NK-92 (cell line): ENCODE measurements around the gene CLDN6.
"Not testable (repeated sequence)": the region's sequence is repeated elsewhere in the genome, so short reads cannot be mapped to it uniquely, and the experiment has no call there.

ENCODE experiments used
- DNase-seq: peaks from one replicate; lab custom pipeline; 2025; ENCODE audit not compliant: unreplicated experiment; lab: John Stamatoyannopoulos, UW

The CLDN6 gene

DNA sequence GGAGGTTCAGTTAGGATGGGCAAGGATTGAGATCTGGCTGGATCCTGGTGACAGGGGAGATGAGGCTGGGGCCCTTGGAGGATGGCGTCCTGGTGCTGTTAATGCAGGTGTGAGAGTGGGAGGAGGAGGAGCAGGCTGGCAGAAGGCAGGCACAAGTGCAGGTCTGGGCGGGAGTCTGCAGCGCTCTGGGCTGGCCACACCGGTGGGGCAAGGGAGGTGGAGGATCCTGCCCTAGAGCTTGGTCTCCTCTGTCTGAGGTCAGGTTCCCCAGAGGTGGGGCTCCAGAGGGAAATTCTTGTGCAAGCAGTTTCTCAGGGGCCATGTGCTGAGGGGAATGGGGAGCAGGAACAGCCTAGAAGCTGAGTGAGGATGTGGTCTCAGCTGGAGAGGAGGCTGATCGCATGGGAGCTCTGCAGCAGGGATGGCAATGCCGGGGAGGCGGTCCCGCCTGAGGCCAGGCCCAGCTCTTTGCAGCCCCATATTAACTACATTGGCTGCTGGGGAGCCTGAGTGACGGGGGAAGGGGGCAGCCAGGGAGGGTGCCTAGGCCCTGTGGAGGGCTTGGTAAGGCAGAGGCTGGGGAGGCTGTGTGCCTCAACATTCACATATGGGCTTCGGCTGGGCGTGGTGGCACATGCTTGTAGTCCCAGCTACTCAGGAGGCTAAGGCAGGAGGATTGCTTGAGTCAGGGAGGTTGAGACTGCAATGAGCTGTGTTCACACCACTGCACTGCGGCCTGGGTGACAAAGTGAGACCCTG is 34.8 kb upstream of the CLDN6 start:
- not testable (repeated sequence) for DNase-seq

DNA sequence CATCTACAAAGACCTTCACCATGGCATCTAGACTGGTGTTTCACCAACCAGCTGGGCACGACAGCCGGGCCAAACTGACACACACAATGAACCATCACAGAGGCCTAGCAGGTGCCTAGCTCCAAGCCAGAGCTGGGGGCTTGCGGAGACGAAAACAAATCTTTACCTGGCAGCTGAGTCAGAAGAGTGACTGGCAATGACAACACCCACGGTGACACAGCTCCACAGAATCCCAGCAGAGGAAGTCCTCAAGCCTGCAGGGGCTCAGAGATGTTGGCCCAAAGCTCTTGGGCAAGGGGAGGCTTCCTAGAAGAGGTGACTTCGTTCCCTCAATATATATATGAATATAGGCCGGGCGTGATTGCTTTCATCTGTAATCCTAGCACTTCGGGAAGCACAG is 33.5 kb upstream of the CLDN6 start:
- DNase-seq, result no peak

DNA sequence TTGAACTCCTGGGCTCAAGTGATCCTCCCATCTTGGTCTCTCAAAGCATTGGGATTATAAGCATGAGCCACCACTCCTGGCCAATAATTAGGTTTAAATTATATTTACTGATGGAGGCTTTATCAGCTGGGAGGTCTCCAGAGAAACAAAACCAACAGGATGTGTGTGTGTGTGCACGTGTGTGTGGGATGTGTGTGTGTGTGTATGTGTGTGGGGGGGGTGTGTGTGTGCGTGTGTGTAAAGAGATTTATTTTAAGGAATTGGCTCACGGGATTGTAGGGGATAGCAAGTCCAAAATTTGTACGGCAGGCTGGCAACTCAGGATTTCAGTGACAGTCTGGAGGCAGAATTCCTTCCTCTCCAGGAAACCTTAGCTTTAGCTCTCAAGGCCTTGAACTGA is 33.0 kb upstream of the CLDN6 start:
- no peak for DNase-seq

DNA sequence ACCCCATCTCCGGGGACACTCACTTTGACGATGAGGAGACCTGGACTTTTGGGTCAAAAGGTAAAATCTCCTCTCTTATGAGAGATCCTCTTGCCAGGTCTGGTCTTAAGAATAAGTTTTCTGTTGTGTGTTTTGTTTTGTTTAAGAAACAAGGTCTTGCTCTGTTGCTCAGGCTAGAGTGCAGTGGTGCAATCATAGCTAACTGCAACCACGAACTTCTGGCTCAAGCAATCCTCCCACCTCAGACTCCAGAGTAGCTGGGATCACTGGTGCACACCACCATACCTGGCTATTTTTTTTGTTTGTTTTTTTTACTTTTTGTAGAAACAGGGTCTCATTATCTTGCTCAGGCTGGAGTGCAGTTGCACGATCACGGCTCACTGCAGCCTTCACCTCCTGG is 32.5 kb upstream of the CLDN6 start:
- no peak for DNase-seq

DNA sequence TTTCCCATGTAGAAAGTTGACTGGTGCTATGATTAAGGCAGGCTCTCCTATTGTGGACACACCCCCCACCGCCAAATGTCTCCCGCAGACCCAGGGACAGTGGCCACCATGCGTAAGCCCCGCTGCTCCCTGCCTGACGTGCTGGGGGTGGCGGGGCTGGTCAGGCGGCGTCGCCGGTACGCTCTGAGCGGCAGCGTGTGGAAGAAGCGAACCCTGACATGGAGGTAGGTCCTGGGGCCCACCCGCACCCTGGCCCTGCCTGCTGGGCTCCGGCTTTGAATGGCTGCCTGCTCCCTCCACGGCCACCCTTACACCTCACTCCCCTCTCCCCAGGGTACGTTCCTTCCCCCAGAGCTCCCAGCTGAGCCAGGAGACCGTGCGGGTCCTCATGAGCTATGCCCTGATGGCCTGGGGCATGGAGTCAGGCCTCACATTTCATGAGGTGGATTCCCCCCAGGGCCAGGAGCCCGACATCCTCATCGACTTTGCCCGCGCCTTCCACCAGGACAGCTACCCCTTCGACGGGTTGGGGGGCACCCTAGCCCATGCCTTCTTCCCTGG is 32.0 kb upstream of the CLDN6 start:
- no peak for DNase-seq

DNA sequence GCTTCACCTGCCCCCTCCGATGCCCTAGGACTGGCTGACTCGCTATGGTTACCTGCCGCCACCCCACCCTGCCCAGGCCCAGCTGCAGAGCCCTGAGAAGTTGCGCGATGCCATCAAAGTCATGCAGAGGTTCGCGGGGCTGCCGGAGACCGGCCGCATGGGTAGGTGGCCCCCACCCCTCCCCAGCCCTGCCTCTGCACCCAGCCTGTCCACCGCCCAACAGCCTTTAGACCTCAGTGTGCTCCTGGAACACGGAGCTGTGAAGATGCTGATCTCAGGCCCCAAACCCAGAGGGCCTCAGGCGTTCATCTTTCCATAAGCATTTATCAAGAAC is 29.4 kb upstream of the CLDN6 start:
- no peak for DNase-seq

DNA sequence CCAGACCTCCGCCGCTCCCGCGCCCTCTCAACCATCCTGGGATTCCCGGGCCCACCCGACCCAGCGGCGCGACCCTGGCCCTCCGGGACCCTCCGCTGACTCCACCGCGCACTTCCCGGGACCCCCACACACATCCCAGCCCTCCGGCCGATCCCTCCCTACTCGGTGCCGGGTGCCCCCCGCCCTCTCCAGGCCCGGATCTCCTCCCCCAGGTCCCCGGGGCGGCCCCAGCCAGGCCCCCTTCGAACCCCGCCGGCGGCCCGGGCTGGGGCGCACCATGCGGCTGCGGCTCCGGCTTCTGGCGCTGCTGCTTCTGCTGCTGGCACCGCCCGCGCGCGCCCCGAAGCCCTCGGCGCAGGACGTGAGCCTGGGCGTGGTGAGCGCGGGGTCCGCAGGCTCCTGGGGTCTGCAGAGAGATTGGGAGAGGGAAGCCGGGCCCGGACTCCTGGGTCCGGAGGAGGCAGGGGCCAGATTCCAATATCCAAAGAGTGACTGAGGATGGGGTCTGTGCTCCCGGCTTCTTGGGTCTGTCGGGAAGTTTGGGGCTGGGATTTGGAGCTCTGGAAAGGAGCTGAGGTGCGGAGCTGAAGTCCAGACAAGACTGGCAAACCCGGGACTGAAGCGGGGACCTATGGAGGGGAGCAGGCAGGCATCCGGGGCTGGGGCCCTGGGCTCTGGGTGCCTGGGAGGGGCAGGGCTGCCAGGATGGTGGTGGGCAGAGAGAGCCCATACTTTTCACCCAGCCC is 28.8 kb upstream of the CLDN6 start:
- no peak for DNase-seq

DNA sequence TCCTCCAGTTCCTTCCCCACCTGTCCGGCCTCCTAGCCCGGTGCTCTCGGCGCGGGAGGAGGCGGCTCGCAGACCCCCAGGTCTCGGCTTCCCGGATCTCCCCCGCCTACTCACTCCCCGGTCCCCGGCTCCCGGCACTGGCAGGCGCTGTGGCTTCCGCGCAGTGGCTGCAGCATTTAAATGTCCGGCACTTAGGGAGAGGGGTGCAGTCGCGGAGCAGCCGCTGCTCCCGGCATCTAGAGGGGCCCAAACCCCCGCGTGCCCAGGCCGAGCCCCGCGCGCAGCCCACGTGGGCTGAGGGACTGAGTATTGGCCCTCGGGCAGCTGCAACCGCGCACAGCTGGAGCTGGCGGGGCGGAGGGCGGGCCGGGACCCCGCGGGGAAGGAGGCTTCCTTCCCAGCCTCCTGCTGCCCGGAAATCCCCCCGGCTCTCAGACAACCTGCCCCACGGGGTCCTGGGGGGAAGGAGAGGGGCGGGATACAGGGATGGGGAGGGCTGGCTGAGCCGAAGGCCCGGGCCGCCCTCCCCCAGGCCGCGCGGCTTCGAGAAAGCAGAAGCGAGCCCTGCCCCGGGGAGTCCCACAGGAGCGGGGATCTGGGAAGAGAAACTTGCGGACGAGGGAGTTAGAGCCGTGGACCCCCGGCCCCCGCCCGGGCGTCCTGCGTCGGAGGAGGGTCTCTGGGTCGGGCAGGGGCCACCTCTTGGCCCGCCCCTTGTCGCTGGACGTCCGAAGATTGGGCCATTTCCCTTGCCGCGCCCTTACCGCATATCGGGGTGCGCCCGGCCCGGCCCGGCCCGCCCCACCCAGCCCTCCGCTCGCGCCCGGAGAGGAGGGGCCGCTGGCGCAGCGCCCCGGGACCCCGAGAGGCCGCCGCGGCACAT is 28.0 kb upstream of the CLDN6 start, which contains the start of gene MMP25:
MMP25 (plus strand) TSS at position 804 of the 883 bp plus-strand sequence. CDS start 357 bp downstream, outside the sequence.
- DNase-seq, result no peak

DNA sequence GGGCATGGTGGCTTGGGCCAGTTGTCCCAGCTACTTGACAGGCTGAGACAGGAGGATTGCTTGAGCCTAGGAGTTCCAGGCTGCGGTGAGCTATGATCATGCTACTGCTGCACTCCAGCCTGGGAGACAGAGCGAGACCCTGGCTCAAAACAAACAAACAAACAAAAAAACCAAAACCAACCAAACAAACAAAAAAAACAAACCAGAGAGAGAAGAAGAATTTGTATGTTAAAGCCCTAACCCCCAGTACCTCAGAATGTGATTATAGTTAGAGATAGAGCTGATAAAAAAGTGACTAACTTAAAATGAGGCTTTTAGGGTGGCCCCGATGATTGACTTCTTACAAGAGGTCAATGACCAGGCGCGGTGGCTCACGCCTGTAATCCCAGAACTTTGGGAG is 26.7 kb upstream of the CLDN6 start:
- no peak for DNase-seq

DNA sequence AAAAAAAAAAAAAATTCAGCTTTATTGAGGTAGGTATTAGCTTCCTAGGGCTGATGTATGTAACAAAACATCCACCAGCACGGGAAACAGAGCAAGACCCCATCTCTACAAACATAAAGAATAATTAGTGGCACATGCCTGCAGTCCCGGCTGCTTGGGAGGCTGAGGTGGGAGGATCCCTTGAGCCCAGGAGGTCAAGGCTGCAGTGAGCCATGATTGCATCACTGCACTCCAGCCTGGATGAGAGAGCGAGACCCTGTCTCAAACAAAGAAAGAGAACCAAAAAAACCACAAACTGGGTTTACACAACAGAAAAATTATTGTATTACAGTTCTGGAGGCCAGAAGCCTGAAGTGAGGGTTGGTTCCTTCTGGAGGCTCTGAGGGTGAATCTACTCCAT is 24.4 kb upstream of the CLDN6 start:
- DNase-seq, result no peak

DNA sequence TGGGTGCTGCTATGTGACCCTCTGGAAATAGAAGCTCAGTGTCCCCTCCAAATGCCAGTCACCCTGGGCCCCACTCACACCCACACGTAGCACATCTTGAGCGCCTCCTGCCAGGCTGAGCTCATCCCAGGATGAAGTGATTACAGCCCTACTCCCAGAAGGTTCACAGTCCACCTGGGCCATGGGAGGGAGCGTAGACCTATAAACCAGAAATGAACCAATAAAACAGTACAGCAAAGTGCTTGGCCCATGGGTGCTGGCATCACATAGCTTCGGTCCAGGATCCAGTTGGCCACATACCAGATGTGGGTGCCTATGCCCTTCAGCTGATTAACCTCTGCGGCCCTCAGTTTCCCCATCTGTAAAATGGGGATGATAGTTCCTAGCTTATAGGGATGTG is 20.9 kb upstream of the CLDN6 start:
- DNase-seq, result no peak

DNA sequence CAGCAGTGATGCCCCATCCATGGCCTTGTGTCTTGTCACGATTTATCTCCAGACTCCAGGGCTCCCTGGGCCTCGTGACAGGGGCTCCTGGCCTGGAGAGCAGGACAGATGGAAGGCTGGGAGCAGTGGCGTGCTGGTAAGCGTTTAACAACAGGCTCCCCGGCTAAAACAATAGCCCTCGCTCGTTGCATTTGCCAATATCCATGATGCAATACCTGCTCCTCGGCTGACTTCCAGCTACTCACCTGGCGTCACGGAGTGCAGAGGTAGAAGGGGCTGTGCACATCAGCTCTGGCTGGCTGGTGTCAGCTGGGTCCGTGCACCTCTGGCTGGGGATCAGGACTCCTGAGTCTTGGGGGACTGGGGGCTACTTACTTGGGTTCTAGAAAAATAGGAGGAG is 20.3 kb upstream of the CLDN6 start:
- DNase-seq, result no peak

DNA sequence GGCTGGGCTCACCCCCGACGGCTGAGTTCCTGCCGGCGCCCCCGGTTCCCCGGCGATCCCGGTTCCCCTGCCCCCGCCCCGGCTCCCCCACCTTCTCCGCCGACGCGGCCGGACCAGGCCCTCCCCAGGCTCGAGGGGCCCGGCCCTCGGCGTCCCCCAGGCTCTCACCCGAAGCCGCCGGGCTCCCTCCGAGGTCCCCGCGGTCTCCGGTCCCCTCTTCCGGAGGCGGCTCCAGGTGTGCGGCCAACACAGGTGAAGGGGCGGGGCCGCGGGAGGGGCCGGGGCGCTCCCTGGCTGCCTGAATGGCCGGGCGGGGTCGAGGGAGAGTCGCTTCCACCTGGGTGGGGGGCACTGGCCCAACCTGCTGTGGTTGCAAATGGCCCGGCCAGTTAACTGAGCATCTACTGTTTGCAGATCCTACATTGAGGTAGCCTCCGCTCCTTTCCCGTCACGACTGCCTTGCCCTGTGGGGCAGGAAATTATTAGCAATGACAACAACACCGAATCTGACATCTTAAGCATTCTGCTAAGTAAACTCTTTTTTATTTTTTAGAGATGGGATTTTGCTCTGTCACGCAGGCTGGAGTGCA is 18.8 kb upstream of the CLDN6 start, which contains the start of gene BICDL2:
BICDL2 (minus strand) TSS at position 219 of the 590 bp plus-strand sequence. CDS start 1,448 bp downstream, outside the sequence.
- DNase-seq, result no peak

DNA sequence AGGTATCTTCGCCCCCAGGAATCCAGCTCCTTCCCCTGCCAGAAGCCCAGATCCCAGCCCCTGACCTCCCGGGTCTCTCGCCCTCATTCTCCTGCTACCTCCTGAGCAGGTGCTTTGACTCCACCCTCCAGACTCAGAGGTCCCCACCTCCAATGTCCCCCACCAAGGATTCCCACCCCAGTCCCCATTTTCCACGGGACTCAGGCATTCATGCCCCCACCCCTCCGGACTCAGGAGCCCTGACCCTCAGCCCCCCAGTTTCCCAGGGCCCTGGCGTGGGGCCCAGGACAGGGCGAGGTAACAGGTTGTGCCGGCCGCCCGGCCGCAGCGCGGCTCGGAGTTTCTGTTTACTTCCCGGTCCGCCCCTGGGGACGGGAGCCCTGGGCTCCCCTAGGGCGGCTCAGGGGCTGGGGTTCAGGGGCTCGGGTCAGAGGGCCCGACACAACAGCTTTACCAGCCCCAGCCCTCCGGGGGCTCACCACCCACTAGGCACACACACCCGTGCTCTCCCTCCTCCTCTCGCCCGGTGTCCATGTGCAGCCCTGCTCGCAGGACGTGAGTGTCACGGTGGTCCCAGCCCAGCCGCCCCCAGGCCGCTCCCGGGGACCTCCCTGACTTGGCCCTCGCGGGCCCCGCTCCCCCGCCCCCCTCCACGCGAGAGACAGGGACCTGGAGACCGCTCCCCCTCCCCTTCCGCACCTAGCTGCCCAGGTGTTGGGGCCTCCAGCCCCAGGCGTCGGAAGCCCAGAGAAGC is 18.2 kb upstream of the CLDN6 start:
- no peak for DNase-seq

DNA sequence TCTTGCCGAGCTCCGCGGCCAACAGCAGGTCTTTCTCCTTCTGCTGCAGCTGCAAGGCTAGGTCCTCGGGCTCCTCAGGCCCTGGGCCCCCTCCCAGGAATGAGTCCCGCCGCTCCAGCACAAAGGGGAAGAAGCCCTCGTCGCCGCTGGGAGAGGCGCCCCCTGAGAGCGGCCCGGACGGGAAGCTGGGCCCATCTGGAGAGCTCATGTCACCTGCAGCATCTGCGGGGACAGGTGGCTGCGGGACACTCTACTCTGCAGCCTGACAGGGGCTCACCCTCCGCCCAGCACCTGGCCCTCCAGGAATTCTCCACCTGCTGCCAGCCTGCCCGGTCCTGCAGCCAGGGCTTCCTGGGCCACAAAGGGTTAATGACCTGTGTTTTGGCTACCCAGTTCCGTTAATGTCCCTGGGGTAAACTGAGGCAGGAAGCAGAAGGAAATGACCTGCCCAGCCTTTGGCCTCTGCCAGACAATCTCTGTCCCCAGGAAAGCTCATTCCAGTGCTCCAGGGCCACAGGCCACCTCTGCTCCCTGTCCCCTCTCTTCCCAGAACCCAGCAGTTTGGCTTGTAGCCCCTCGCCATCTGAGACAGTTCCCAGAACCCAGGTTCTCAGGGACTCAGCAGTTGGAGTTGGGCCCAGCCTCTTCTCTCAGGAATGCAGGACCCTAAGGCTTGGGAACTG is 17.4 kb upstream of the CLDN6 start:
- no peak for DNase-seq

DNA sequence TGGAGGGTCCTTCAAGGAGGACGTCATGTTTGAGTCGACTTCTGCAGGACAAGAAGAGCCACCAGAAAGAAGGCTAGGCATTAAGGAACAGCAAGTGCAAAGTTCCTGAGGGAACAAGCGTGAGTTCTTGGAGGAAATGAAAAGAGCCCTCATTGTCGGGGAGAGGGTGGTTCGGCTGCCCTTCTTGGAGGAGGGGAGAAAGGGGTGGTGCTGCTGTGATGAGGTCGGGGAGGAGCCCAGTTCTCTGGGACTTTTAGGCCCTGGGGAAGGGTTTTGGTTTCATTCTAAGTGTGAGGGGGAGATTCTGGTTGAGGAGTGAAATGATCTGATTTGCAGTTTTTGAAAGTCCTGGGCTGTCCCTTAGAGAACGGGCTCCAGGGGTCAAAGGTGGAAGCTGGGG is 14.6 kb upstream of the CLDN6 start:
- no peak for DNase-seq

DNA sequence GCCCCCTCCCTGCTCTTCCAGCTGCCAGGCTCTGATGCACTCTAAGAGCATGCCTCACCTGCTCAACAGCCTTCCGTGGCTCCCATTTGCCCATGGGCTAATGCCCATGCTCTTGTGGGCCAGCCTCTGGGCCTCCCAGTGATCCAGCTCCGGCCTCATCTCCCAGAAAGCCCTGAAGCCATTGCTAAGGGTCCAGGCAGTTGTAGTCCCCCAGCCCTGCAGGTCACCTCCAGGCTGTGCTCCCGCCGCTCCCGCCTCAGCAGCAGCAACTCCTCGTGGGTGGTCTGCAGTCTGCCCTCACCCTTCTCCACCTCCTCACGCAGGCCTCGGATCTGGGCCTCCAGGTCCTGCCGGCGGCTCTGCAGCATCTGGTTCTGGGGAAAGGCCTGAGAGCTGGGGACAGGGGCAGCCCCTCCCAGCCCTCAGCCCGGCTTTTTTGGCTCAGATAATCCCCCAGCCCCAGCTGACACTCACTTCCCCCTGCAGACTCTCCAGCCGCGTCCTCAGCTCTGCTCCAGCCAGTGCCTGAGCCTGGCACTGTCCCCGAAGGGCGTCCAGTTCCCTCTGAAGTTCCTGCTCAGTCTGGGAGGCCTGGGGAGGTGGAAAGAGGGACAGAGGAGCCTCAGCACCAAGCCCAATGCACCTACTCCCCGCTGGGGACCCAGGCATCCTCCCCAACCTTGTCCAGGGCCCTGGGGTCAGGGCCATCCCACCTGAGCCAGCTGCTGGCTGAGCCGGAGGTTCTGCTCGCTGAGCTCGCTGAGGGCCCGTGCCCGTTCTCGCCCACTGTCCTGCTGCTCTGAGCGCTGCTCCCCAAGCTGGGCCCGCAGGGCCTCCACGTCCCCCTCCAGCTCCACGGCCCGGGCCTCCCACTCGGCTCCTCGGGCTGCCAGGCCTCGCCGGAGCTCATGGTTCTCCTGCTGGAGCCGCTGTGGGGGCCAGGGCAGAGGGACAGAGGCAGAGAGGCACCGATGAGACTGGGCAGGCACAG is 12.5 kb upstream of the CLDN6 start:
- DNase-seq, result no peak

DNA sequence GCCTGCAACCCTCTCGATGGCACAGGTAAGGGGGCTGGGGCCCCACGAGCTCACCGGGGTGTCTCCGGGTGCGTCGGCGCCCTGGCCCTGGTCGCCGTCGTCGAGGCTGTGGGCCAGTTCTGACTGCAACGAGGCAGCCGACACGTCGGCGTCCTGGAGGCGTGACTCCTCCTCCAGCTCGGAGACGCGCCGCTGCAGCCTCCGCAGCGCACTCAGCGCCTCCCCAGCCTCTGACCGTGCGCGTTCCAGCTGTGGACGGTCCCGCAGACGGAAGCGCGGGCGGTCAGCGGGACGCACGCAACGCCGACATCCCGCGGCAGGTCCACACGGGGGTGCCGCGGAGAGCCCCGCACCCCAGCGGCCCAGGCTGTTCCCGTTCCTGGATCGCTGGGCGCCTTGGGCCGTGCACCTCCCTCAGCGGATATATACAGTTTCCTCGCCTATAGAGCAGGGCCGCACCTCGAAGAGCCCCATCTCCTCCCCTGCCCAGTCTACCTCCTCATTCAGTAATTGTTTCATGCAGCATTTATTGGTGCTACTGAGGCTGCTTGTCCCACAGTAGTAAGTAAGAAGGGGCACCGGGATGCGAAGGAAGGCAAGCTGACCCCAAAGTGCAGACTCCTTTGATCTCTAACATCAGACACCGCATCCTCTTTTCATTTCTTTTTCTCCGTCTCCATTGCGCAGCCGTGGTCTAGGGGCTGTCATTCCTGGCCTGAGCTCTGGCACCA is 11.7 kb upstream of the CLDN6 start:
- DNase-seq, result no peak
